Ectodermal cell (in vitro differentiated cells): ENCODE data around the gene ZNF467.
A peak's percentile ranks its signal among the peaks of the same experiment; 100 is the strongest.

Source experiments
- H3K27ac ChIP-seq: 2 replicates; pipeline ENCODE4 v1.7.0; 2013; ENCODE audit warnings: mild to moderate bottlenecking, low read depth, low read length; ENCODE audit not compliant: insufficient read depth, poor library complexity, severe bottlenecking
- H3K27me3 ChIP-seq: 2 replicates; pipeline ENCODE4 v1.7.0; 2013; ENCODE audit warnings: mild to moderate bottlenecking, low read length; ENCODE audit not compliant: insufficient read depth, control insufficient read depth, poor library complexity, severe bottlenecking
- H3K36me3 ChIP-seq: one replicate; pipeline ENCODE4 v1.7.0; 2013; ENCODE audit warnings: low read length; ENCODE audit not compliant: control insufficient read depth, insufficient read depth
- H3K4me1 ChIP-seq: one replicate; pipeline ENCODE4 v1.7.0; 2013; ENCODE audit warnings: low read length; ENCODE audit not compliant: control insufficient read depth, insufficient read depth
- H3K4me3 ChIP-seq: 2 replicates; pipeline ENCODE4 v1.7.0; 2013; ENCODE audit warnings: low read depth, low read length, control low read depth; ENCODE audit not compliant: insufficient read depth
- H3K9me3 ChIP-seq: 2 replicates; pipeline ENCODE4 v1.7.0; 2013; ENCODE audit warnings: mild to moderate bottlenecking, low read length, moderate library complexity; ENCODE audit not compliant: control insufficient read depth
- WGBS, 2 experiments: methylation state at CpG; one replicate each; pipeline ENCODE4 v1.1.7; 2013; ENCODE audit warnings: missing lambda C conversion rate in 2 of 2; 5-methylcytosine and 5-hydroxymethylcytosine counted together

ZNF467 gene

DNA sequence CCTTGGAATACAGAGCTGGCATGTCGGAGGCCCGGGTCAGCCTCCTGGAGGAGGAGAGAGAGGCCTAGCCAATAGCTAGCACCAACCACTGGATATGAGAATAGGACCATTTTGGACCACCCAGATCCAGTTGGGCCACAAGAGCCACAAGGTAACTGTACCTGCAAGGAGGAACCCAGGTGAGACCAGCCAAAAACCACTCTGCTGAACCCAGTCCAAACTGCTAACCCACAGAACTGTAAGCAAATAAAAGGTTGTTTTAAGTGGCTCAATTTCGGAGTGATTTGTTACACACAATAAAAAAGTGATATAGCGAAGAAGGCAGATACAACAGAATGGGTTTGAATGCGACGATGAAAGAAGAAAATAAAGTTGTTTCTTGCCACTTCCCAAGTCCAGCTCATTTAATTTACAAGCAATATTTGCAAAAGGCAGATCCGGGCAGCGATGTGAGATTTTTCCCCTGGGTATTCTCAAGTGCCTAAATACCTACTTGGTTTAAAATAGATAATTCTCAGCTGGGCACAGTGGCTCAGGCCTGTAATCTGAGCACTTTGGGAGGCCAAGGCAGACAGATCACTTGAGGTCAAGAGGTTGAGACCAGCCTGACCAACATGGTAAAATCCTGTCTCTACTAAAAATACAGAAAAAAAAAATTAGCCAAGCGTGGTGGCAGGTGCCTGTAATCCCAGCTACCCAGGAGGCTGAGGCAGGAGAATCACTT, 23.1 kb downstream of the ZNF467 start:
- 92 to 95% methylated on average over 9 of the region's 9 CpGs for WGBS, 2 experiments
- H3K36me3 ChIP-seq, result no peaks in the 10 kb centered on the region
- H3K4me1 ChIP-seq, result peaks cover 8% of the 10 kb centered on the region
- H3K27me3 ChIP-seq, result no peaks in the 10 kb centered on the region
- no peak overlapping the region for H3K4me3 ChIP-seq
- H3K9me3 ChIP-seq, result no peaks in the 10 kb centered on the region
- H3K27ac ChIP-seq, result no peak overlapping the region

DNA sequence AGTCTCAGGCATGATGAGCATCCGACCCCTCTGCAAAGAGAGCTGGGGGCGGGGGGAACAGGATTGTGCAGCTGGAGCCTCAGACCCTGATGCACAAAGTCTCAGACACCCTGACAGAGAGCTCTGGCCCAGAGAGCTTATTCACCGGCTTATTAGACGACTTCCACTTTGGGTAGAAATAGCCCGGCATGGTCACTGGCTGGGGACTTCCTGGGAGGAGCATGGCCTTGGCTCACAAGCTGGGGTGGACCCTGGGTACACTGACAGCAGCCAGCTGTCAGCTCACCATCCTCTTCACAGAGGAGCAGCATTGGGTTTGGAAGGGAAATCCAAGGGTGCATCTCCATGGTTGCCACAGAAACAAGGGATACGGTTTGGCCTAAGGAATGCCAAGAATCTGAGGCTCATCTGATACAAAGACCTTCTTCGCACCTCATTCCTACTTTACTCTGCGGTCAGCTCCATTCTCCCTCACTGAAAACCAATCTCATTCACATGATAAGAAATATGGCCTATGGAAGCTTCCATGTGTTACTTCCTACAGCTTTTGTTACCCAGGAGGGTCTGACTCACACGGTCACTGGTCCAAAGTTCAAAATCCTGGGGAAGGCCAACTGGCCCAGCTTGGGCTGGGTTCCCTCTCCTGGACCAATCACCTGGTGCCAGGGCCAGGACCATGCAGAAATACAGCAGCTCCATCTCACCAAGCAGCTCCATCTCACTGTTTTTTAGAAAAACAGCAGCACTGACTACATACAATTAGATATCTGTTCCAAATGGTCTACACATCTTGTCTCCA, 25.1 kb downstream of the ZNF467 start:
- H3K36me3 ChIP-seq, result no peaks in the 10 kb centered on the region
- H3K9me3 ChIP-seq, result no peaks in the 10 kb centered on the region
- no peak overlapping the region for H3K4me3 ChIP-seq
- no peaks in the 10 kb centered on the region for H3K27me3 ChIP-seq
- no peak overlapping the region for H3K27ac ChIP-seq
- H3K4me1 ChIP-seq, result peaks cover 4% of the 10 kb centered on the region
- WGBS, 2 experiments, result 63 to 70% methylated on average over 9 of the region's 9 CpGs

DNA sequence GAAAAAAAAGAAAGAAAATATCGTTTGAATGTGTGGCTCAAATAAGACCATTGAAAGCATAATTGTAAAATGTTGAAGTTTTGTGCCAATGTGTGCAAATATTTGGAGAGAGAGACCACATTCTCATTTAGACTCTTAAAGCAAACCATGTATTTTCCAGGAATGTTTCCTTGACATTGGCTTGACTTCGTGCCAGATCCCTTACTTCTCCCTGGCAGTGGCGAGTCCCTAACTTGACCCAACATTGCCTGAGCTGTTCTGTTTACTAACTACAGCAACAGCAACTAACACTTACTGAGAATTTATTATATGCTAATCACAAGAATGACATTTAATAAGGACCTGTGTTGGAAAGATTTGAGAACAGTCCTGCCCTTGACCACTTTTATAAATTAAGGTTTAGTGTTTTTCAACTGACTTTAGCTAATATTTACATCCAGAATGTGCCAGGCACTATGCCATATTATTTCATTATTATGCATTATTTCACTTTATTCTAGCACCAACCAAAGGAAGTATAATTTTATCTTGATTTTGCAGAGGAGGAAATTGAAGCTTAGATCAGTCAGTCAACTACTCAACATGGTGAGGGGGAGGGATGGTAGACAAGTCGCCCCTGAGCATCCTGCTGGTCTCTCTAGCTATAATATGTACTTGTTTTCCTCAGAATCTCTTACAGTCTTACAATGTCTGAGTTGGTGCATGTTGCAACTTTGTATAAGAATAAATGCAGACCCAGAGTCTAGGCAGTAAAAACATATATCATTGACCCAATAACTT, 29.7 kb downstream of the ZNF467 start:
- Histone ChIP-seq H3K36me3 (no peaks in the 10 kb centered on the region), H3K4me3 (no peak overlapping the region), H3K4me1 (peaks cover 4% of the 10 kb centered on the region), H3K9me3 (no peaks in the 10 kb centered on the region), H3K27ac (no peak overlapping the region), H3K27me3 (no peaks in the 10 kb centered on the region)
- WGBS, 2 experiments, result 71 to 82% methylated on average over 4 of the region's 4 CpGs

DNA sequence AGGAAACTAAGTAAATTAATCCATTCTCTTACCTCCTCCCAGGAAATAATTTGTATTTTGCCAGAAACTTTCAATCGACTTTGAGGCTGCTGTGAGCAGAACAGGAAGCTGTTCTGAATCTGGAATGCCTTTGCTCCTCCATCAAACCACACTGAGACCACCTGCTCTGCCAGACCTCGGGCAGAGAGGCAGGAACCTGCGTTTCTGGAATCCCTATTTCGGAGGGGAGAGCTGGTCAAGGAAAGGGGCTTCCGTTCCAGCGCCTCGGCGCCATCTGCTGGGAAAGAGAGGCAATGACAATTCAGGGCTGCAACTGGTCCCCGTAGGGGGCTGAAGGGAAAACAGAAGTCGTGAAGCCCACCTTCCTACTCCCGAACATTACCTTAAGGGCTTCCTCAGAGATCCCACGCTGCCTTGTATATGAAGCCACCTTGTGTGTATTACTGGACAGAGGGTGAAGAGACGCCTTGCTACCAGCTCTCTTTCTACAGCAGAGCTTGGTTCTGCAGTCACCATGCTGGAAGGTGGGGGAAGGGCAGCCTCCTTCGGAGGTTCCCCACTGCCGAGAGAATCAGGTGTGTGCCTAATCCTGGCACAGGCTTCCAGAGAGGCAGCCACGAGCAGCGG, 31.2 kb downstream of the ZNF467 start:
- no peak overlapping the region for H3K27ac ChIP-seq
- H3K36me3 ChIP-seq, result no peaks in the 10 kb centered on the region
- H3K4me1 ChIP-seq, result no peaks in the 10 kb centered on the region
- no peaks in the 10 kb centered on the region for H3K9me3 ChIP-seq
- peak overlapping the region; percentile 27 for H3K4me3 ChIP-seq
- WGBS, 2 experiments, result 2 to 3% methylated on average over 17 of the region's 17 CpGs
- no peaks in the 10 kb centered on the region for H3K27me3 ChIP-seq

DNA sequence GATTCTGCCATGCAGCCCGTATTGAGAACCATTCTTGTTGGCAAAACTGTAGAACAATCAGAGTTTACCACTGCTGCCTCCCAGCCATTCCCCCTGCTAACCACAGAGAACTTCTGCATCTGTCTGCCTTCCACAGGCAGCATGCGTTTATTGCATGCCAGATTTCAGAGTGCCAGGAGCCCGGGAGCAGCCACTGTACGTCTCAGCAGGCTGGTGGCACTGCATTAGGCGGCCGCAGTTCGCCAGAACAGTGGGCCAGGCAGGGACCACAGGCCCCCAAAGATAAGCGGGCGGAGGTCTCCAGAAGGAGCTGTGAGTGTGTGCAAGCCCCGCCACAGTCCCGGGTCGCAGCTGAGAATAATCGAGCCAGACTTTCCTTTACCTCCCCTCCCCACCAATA, 31.8 kb downstream of the ZNF467 start:
- 84 to 85% methylated on average over 13 of the region's 13 CpGs for WGBS, 2 experiments
- H3K36me3 ChIP-seq, result no peaks in the 10 kb centered on the region
- H3K27ac ChIP-seq, result no peak overlapping the region
- no peak overlapping the region for H3K4me3 ChIP-seq
- no peaks in the 10 kb centered on the region for H3K4me1 ChIP-seq
- no peaks in the 10 kb centered on the region for H3K9me3 ChIP-seq
- H3K27me3 ChIP-seq, result no peaks in the 10 kb centered on the region

DNA sequence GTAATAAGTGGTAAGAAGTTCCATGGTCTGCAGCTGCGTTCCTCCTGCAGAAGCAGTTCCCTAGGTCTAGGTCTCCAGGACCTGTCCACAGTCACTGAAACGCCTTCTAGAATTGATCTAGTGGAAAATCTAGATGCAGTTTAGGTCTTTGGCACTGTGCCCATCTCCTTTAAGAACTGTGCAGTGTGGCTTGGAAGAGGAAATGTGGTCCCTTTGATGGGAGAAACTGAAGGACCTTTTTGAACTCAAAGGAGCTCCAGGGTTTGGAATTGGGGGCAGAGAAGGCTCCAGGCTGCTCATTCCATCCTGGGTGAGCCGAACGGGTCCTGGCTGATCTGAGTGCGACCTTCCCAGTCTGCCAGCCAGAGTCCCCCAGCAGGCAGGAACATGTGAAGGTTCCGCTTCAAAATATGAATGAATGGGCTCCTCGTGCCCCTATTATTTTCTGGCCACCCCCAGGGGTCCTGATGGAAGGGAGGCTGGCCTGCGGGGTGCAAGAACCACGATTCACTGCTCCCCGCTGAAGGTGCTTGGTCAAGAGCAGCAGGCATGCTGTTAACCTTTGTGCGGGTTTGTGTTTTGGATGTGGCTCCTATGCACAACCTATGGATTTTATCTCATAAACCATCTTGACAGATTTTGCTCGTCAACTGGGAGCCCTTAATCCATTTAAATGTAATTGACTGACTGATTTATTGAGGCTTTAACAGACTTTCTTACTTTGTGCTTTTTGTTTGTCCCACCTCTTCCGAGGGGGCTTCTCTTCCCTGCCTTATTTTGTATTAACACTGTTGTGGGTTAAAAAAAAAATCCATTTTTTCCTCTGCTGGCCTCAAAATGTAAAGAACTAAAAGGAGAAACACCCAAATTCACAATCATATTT, 36.7 kb downstream of the ZNF467 start:
- Histone ChIP-seq H3K4me1 (no peaks in the 10 kb centered on the region), H3K27ac (no peak overlapping the region), H3K27me3 (no peaks in the 10 kb centered on the region), H3K36me3 (peaks cover 6% of the 10 kb centered on the region), H3K9me3 (no peaks in the 10 kb centered on the region), H3K4me3 (no peak overlapping the region)
- 71 to 79% methylated on average over 12 to 13 of the region's 13 CpGs for WGBS, 2 experiments

DNA sequence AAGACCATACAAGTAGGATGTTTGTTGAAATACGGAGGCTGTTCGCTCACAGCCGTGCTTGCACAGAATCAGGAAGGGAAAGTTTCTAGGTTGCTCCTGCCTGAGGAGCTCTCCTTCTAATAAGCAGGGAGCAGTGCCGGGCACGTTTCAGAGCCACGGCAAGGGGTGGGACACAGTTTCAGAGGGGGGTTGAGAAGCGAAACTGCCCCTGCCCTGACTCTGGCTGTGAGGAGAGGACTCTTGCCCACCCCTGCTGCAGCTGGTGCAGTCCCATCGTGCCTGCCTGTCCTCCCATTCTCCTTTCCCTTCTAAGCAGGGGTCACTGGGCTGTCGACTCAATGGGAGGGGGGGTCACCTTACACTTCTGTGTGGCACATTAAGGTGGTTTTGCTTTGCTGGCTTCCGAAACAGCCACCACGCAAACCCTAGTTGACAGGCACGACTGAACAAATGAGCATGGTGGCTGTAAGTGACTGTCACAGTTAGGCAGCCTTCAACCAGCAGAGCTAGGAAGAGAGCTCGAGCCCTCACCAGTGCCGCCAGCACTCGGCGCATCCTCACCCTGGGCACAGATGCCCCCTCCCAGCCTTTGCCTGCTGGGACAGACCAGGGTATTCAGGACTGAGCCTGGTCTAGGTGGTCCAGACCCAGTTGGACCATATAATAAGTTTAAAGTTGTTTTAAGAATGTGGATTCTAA, 37.5 kb downstream of the ZNF467 start:
- Histone ChIP-seq H3K4me3 (no peak overlapping the region), H3K36me3 (peaks cover 6% of the 10 kb centered on the region), H3K27ac (no peak overlapping the region), H3K9me3 (no peaks in the 10 kb centered on the region), H3K27me3 (no peaks in the 10 kb centered on the region), H3K4me1 (no peaks in the 10 kb centered on the region)
- 77% methylated on average over 16 of the region's 16 CpGs for WGBS, 2 experiments

DNA sequence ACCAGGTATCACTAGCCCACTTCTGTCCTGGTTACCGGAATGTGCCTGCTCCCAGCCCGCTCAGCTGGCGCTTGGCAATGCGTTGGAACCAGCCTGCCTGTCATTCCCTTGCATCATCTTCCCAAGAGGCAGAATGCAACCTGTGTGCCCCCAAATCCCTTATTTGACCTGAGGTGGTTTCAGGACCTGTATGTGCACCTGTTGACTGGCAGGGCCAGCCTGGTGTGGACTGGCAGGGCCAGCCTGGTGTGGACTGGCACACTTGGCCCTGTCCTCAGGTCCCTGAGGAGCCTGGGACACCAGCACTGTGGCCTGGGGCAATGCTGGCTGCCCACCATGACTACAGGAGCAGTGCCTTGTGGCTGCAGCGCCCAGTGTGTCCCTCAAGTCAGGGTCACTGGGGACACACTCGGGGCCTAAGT, 38.2 kb downstream of the ZNF467 start:
- no peak overlapping the region for H3K4me3 ChIP-seq
- H3K9me3 ChIP-seq, result no peaks in the 10 kb centered on the region
- 95% methylated on average over 6 of the region's 6 CpGs for WGBS, 2 experiments
- peaks cover 6% of the 10 kb centered on the region for H3K36me3 ChIP-seq
- no peak overlapping the region for H3K27ac ChIP-seq
- no peaks in the 10 kb centered on the region for H3K4me1 ChIP-seq
- H3K27me3 ChIP-seq, result no peaks in the 10 kb centered on the region

DNA sequence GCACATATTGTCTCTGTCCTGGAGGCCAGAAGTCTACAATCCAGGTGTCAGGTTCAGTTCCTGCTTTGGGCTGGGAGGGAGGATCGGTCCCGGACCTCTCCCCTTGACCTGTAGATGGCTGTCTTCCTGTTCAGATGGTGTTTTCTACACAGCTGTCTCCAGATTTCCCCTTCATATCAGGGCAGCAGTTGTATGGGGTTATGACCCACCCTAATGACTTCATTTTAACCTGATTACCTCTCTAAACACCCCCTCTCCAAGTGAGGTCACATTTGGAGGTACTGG, 38.7 kb downstream of the ZNF467 start:
- no peaks in the 10 kb centered on the region for H3K9me3 ChIP-seq
- no peaks in the 10 kb centered on the region for H3K27me3 ChIP-seq
- WGBS, 2 experiments, result 89 to 90% methylated on average over 2 of the region's 2 CpGs
- H3K36me3 ChIP-seq, result peaks cover 6% of the 10 kb centered on the region
- H3K4me3 ChIP-seq, result no peak overlapping the region
- no peak overlapping the region for H3K27ac ChIP-seq
- H3K4me1 ChIP-seq, result no peaks in the 10 kb centered on the region
